Measurements from ENCODE around the gene PSME1. TPM values are rescaled to one million over a fixed set of nuclear protein-coding genes. Genes with fewer than 3 reads are reported as not detected.
A peak's percentile ranks its signal among the peaks of the same experiment; 100 is the strongest.

The PSME1 gene
- total RNA-seq, 4 donors from 2014 or later = 63.3 to 158 (median 87.5) TPM

DNA sequence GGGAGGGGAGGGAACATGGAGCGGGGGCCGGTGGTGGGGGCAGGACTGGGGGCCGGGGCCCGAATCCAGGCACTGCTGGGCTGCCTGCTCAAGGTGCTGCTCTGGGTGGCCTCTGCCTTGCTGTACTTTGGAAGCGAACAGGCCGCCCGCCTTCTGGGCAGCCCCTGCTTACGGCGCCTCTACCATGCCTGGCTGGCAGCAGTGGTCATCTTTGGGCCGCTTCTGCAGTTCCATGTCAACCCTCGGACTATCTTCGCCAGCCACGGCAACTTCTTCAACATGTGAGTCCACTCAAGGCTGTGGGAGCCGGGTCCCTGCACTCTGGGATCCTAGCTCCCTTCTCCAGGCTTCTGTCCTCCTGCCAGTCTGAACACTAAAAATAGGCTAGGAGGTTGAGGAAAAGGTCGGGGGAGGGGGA is 4.4 kb upstream of the PSME1 start:
- TF ChIP-seq POLR2A (IDR thresholded peaks at IDR 0.05) = no peak
- TF ChIP-seq, protein P1, sequence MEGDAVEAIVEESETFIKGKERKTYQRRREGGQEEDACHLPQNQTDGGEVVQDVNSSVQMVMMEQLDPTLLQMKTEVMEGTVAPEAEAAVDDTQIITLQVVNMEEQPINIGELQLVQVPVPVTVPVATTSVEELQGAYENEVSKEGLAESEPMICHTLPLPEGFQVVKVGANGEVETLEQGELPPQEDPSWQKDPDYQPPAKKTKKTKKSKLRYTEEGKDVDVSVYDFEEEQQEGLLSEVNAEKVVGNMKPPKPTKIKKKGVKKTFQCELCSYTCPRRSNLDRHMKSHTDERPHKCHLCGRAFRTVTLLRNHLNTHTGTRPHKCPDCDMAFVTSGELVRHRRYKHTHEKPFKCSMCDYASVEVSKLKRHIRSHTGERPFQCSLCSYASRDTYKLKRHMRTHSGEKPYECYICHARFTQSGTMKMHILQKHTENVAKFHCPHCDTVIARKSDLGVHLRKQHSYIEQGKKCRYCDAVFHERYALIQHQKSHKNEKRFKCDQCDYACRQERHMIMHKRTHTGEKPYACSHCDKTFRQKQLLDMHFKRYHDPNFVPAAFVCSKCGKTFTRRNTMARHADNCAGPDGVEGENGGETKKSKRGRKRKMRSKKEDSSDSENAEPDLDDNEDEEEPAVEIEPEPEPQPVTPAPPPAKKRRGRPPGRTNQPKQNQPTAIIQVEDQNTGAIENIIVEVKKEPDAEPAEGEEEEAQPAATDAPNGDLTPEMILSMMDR (IDR thresholded peaks at IDR 0.05 in 4 of 5, conservative IDR thresholded peaks at IDR 0.05 in 1 of 5) = no peak
- ATAC-seq = peak; percentile 27 to 58
- intact Hi-C loops (cut with DNase I; ENCODE audit: low total_unique reads) (loop anchor here (1.0 kb wide), 1 partner anchor 17 kb away; the partner anchor contains the start of genes DCAF11 and NRL), in situ Hi-C loops (cut with MboI; ENCODE audit: low sequenced_read_pairs in 4 of 4) (loop anchor here in 1 of 4 donors (25.0 kb wide), 1 partner anchor 819 kb away; the partner anchor contains the start of genes BCL2L2, PABPN1 and PPP1R3E)
- peak overlapping the region; percentile 95 to 99 (median 98) for H3K27ac ChIP-seq
- H3K36me3 ChIP-seq = no peaks in the 10 kb centered on the region
- H3K27me3 ChIP-seq = no peaks in the 10 kb centered on the region
- no peaks in the 10 kb centered on the region for H3K9me3 ChIP-seq
- peak in 1 of 2 donors; percentile 61 for DNase-seq
- peaks cover 34 to 42% of the 10 kb centered on the region in 2 donors for H3K4me1 ChIP-seq
- peak overlapping the region; percentile 44 to 56 (median 48) for H3K4me3 ChIP-seq

DNA sequence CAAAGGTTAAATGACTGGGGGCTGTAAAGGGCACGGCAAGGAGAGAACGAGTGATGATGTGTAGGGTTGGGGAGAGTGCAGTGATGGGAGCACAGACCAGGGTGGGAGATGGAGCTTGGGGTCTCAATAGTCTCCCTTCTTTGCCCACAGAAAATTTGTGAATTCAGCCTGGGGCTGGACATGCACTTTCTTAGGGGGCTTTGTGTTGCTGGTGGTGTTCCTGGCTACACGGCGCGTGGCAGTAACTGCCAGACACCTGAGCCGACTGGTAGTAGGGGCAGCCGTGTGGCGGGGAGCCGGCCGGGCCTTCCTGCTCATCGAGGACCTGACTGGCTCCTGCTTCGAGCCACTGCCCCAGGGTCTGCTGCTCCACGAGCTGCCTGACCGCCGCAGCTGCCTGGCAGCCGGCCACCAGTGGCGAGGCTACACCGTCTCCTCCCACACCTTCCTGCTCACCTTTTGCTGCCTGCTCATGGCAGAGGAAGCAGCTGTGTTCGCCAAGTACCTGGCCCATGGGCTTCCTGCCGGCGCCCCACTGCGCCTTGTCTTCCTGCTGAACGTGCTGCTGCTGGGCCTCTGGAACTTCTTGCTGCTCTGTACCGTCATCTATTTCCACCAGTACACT is 3.8 kb upstream of the PSME1 start:
- TF ChIP-seq POLR2A (IDR thresholded peaks at IDR 0.05) = peak in 1 of 2 donors; percentile 22
- TF ChIP-seq, protein P1 (IDR thresholded peaks at IDR 0.05 in 4 of 5, conservative IDR thresholded peaks at IDR 0.05 in 1 of 5) = no peak
- peaks cover 0 to 1% of the 10 kb centered on the region in 2 donors for H3K36me3 ChIP-seq
- no peaks in the 10 kb centered on the region for H3K27me3 ChIP-seq
- H3K27ac ChIP-seq = peak overlapping the region; percentile 95 to 99 (median 98)
- H3K4me3 ChIP-seq = peak overlapping the region; percentile 44 to 56 (median 48)
- H3K9me3 ChIP-seq = no peaks in the 10 kb centered on the region
- DNase-seq (peak in 1 of 2 donors; percentile 69), ATAC-seq (peak; percentile 5 to 14)
- in situ Hi-C loops (cut with MboI; ENCODE audit: low sequenced_read_pairs in 4 of 4) = loop anchor here in 1 of 4 donors (25.0 kb wide), 1 partner anchor 820 kb away; the partner anchor contains the start of genes BCL2L2, PABPN1 and PPP1R3E
- intact Hi-C loops (cut with DNase I; ENCODE audit: low total_unique reads) = no loop called here
- H3K4me1 ChIP-seq = peaks cover 40 to 48% of the 10 kb centered on the region in 2 donors

DNA sequence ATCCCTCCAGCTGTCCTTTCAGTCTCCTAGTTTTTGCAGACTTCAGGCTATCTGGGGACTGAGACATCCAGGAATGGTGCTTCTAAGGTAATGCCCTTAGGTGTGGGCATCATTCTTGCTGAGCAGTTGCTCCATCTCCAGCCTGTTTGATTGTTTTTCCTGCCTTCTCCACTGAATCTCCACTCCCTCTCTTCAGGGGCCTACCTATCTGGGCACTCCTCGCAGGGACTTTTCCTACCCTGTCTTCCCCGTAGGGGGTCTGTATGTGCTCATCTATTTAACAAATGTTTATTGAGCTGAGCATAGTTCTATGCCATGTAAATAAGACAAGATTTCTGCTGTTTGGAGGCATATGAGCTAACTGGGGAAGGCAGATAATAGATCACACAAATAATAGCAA is 3.0 kb upstream of the PSME1 start:
- H3K4me3 ChIP-seq = peak overlapping the region in 1 of 4 donors; percentile 50
- H3K36me3 ChIP-seq = peaks cover 0 to 9% of the 10 kb centered on the region in 2 donors

DNA sequence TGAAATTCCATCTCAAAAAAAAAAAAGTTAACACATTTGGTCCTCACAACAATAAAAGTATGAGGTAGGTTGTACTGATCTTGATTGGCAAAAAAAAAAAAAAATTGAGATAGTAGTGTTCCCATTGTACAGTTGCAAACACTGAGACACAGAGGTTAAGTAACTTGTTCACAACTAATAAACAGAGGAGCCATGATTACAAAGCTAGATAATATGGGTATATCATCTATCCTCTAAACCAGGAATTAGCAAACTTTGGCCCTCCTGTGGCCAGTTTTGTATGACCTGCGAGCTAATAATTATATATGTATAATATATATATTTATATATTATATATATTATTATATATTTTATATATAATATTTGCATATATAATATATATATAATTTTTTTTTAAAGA is 2.3 kb upstream of the PSME1 start:
- in situ Hi-C loops (cut with MboI; ENCODE audit: low sequenced_read_pairs in 4 of 4) = loop anchor here in 1 of 4 donors (25.0 kb wide), 1 partner anchor 821 kb away; the partner anchor contains the start of genes BCL2L2, PABPN1 and PPP1R3E
- no peaks in the 10 kb centered on the region for H3K27me3 ChIP-seq
- H3K27ac ChIP-seq = peak overlapping the region; percentile 95 to 99 (median 98)

More for the DNA sequence above, 3.0 kb upstream of the PSME1 start:
- Histone ChIP-seq H3K27ac (peak overlapping the region; percentile 95 to 99 (median 98)), H3K9me3 (no peaks in the 10 kb centered on the region), H3K27me3 (no peaks in the 10 kb centered on the region), H3K4me1 (peaks cover 47 to 56% of the 10 kb centered on the region in 2 donors)
- no peak for TF ChIP-seq POLR2A (IDR thresholded peaks at IDR 0.05)
- TF ChIP-seq, protein P1 (IDR thresholded peaks at IDR 0.05 in 4 of 5, conservative IDR thresholded peaks at IDR 0.05 in 1 of 5) = no peak
- in situ Hi-C loops (cut with MboI; ENCODE audit: low sequenced_read_pairs in 4 of 4) (loop anchor here in 1 of 4 donors (25.0 kb wide), 1 partner anchor 821 kb away; the partner anchor contains the start of genes BCL2L2, PABPN1 and PPP1R3E), intact Hi-C loops (cut with DNase I; ENCODE audit: low total_unique reads) (no loop called here)
- DNase-seq (no peak), ATAC-seq (no peak)

More for the DNA sequence above, 2.3 kb upstream of the PSME1 start:
- Histone ChIP-seq H3K4me1 (peaks cover 47 to 64% of the 10 kb centered on the region in 2 donors), H3K4me3 (no peak overlapping the region), H3K9me3 (no peaks in the 10 kb centered on the region), H3K36me3 (peaks cover 0 to 17% of the 10 kb centered on the region in 2 donors)
- no peak for ATAC-seq
- TF ChIP-seq, protein P1 (IDR thresholded peaks at IDR 0.05 in 4 of 5, conservative IDR thresholded peaks at IDR 0.05 in 1 of 5) = no peak
- no peak for TF ChIP-seq POLR2A (IDR thresholded peaks at IDR 0.05)
- no peak for DNase-seq
- intact Hi-C loops (cut with DNase I; ENCODE audit: low total_unique reads) = no loop called here

Data from gastrocnemius medialis (tissue), 4 donors.